GM12891 (cell line): ENCODE results near the gene NDUFS4. TPM values are rescaled to one million over a fixed set of nuclear protein-coding genes. Genes with fewer than 3 reads are reported as not detected.
A peak's percentile ranks its signal among the peaks of the same experiment; 100 is the strongest.
"Not testable (repeated sequence)": the region's sequence is repeated elsewhere in the genome, so short reads cannot be mapped to it uniquely, and the experiment has no call there.

Source experiments
- DNase-seq: peaks from one replicate; pipeline ENCODE4 v3.0.0; 2011; ENCODE audit warnings: low spot score; ENCODE audit not compliant: insufficient read length
- FAIRE-seq: peaks from 2 replicates; lab custom pipeline; 2011; peaks lifted over from hg19 to GRCh38; lab: Jason Lieb, UNC
- PAX5 ChIP-seq: IDR thresholded peaks from 2 replicates; pipeline ENCODE4 v1.6.1; 2011; ENCODE audit warnings: low read length, moderate library complexity, mild to moderate bottlenecking; ENCODE audit not compliant: insufficient read depth, severe bottlenecking
- POLR2A ChIP-seq: IDR thresholded peaks from 2 replicates; pipeline ENCODE4 v1.6.1; 2011; ENCODE audit warnings: low read depth, low read length, control low read depth
- POLR2AphosphoS5 ChIP-seq: IDR thresholded peaks from 2 replicates; pipeline ENCODE4 v1.6.1; 2011; ENCODE audit warnings: low read depth, low read length, control low read depth
- POU2F2 ChIP-seq: IDR thresholded peaks from 2 replicates; pipeline ENCODE4 v1.6.1; 2011; ENCODE audit warnings: low read depth, mild to moderate bottlenecking, control low read depth, low read length, moderate library complexity
- SPI1 ChIP-seq: IDR thresholded peaks from 2 replicates; pipeline ENCODE4 v1.6.1; 2011; ENCODE audit warnings: low read depth, low read length, control low read depth
- TAF1 ChIP-seq: IDR thresholded peaks from 2 replicates; pipeline ENCODE4 v1.6.1; 2011; ENCODE audit warnings: low read depth, low read length, control low read depth
- polyA plus RNA-seq: library from polyadenylated mRNA; unstranded; fragments of >200 nt; gene quantifications from one replicate; pipeline ENCODE4 v1.2.1, GENCODE V29; 2012; ENCODE audit warnings: low read depth, missing spikeins, inconsistent platforms; ENCODE audit not compliant: missing spikeins

The NDUFS4 gene
- 98.4 TPM for polyA plus RNA-seq

- peak; percentile 95 for FAIRE-seq
- peak; percentile 90 for TF ChIP-seq POLR2AphosphoS5
- peak; percentile 92 for TF ChIP-seq POLR2A
- no peak for TF ChIP-seq SPI1
- no peak for TF ChIP-seq PAX5
- TF ChIP-seq TAF1, result peak; percentile 98
- 0 out of 2 replicates have a peak, but pooled peaks have one; percentile 28 for TF ChIP-seq POU2F2
Observed at GRCh38 chr5:53560506-53561191, at the start of gene NDUFS4. Gene NDUFS4, plus strand, starts transcription at chr5:53560639. Its CDS starts 24 bp downstream, at chr5:53560663.

GRCh38 chr5:53512539-53512938 is 47.9 kb upstream of the NDUFS4 start:
- TF ChIP-seq POLR2AphosphoS5, result no peak
- no peak for DNase-seq
- no peak for FAIRE-seq

More at GRCh38 chr5:53560506-53561191, at the start of gene NDUFS4:
- peak; percentile 25 for DNase-seq

GRCh38 chr5:53515988-53516387 is 44.5 kb upstream of the NDUFS4 start:
- DNase-seq (no peak), FAIRE-seq (no peak)
- no peak for TF ChIP-seq TAF1
- TF ChIP-seq POLR2AphosphoS5, result no peak
- TF ChIP-seq POU2F2, result no peak
- TF ChIP-seq POLR2A, result no peak
- no peak for TF ChIP-seq SPI1
- no peak for TF ChIP-seq PAX5

GRCh38 chr5:53520813-53521212 is 39.6 kb upstream of the NDUFS4 start:
- no peak for DNase-seq
- peak; percentile 47 for FAIRE-seq
- TF ChIP-seq PAX5 (no peak), POU2F2 (no peak), POLR2A (no peak), TAF1 (no peak), SPI1 (no peak), POLR2AphosphoS5 (no peak)

- DNase-seq (no peak), FAIRE-seq (no peak)
Observed at GRCh38 chr5:53537711-53538110, 22.7 kb upstream of the NDUFS4 start.

GRCh38 chr5:53540739-53541138 is 19.7 kb upstream of the NDUFS4 start:
- not testable (repeated sequence) for DNase-seq, FAIRE-seq

More at GRCh38 chr5:53537711-53538110, 22.7 kb upstream of the NDUFS4 start:
- TF ChIP-seq PAX5 (no peak), POLR2AphosphoS5 (no peak), POLR2A (no peak)

GRCh38 chr5:53541859-53542258 is 18.6 kb upstream of the NDUFS4 start:
- DNase-seq, result no peak
- FAIRE-seq, result no peak
- no peak for TF ChIP-seq POLR2AphosphoS5

- DNase-seq (no peak), FAIRE-seq (no peak)
- TF ChIP-seq POLR2AphosphoS5 (no peak), POLR2A (no peak), PAX5 (no peak), TAF1 (no peak)
Observed at GRCh38 chr5:53542926-53543325, 17.5 kb upstream of the NDUFS4 start.

GRCh38 chr5:53543401-53543800 is 17.0 kb upstream of the NDUFS4 start:
- no peak for DNase-seq
- TF ChIP-seq POLR2A, result no peak
- no peak for TF ChIP-seq PAX5
- TF ChIP-seq SPI1, result no peak
- no peak for TF ChIP-seq POU2F2
- no peak for TF ChIP-seq POLR2AphosphoS5
- no peak for TF ChIP-seq TAF1
- no peak for FAIRE-seq

- DNase-seq, result no peak
- TF ChIP-seq PAX5 (no peak), SPI1 (no peak), POU2F2 (no peak), POLR2AphosphoS5 (no peak), TAF1 (no peak)
- FAIRE-seq, result no peak
Observed at GRCh38 chr5:53545744-53546143, 14.7 kb upstream of the NDUFS4 start.
